Globus pallidus (tissue), 1 donor: ENCODE results near the gene RIC1.
A peak's percentile ranks its signal among the peaks of the same experiment; 100 is the strongest.
"Not testable (repeated sequence)": the region's sequence is repeated elsewhere in the genome, so short reads cannot be mapped to it uniquely, and the experiment has no call there.

Experiments used
- DNase-seq: peaks from one replicate; pipeline ENCODE4 v3.0.0-alpha.2; 2015; ENCODE audit warnings: low spot score

Gene RIC1

DNA sequence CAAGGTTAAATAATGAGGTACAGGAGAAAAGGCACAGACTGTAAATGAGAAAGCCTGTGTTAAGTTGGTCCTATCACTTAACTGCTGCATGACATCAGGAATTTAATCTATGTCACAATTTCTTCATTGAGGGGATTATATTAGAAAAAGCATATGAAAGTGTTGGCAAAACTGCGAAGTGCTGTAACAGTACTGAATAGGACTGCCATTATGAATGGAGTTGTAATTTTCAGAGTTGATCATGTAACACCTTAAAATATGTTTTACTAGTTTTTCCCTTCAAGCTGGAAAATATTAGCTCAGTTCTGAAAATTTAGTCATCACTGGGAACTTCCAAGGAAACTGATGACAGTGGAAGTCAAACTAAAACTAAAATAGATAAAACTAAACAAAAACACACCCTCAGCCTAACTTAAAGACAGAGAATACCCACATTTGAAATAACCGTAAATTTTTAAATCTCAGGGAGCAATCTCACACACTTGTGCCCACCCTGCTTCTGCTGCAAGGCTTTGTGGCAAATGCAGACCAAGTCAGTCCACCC is 158.9 kb downstream of the RIC1 start:
- no peak for DNase-seq

- no peak for DNase-seq
Observed at GRCh38 chr9:5789489-5789888, 160.6 kb downstream of the RIC1 start.

DNA sequence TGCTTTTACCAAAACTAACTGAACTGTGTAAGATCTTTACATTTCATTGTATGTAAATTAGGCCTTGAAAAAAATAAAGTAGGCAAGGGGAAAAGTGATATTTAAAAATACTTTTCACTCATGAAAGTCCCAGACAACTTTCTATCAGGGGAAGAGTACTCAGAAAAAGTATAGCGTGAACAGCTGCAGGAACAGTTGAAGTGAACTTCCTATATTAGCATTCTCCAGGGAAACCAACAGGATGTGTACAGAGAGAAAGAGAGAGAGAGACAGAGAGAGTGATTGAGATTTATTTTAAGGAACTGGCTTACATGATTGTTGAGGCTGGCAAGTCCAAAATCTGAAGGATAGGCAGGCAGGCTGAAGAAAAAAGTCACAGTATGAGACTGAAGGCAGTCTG is 162.0 kb downstream of the RIC1 start:
- DNase-seq, result no peak

DNA sequence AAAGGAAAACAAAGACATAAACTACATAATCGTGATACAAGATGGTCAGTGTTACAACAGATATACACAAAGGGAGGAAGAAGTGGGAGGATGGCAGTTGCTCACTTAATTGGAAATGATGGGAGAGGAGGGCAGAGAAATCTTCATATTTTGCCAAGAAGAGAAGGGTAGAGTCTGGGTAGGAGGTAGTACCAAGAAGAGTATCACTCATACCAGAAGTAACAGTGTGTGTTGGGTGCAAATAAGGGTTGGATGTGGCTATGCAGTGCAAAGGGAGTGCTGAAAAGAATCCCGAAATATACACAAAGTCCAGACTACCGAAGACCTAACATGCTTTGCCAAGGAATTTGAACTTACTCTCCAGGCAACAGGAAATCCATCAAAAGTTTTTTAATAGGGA is 163.0 kb downstream of the RIC1 start:
- DNase-seq, result no peak

DNA sequence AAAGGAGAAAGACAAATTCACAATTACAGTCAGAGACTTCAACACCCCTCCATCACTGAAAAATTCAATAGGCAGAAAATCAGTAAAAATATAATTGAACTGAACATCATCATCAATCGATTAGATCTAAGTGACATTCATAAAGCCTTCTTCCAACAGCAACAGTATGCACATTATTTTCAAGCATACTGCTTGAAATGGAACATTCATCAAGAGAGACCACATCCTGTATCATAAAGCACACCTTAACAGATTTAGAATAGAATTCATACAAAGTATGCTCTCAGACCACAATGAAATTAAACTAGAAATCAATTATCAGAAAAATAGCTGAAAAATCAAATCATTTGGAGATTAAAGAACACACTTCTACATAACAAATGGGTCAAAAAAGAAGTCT is 164.9 kb downstream of the RIC1 start:
- no peak for DNase-seq

DNA sequence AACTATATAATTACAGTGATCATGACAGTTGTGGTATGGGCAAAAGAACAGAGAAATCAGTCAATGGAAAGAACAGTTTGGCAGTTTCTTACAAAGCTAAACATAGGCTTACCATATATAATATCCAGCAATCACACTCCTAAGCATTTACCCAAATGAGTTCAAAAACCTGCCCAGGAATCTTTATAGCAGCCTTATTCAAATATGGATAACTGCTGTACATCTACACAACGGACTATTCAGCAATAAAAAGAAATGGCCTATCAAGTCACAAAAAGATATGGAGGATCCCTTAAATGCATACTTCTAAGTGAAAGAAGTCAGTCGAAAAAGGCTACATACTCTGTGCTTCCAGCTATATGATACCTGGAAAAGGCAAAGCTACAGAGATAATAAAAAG is 167.4 kb downstream of the RIC1 start:
- DNase-seq, result no peak

DNA sequence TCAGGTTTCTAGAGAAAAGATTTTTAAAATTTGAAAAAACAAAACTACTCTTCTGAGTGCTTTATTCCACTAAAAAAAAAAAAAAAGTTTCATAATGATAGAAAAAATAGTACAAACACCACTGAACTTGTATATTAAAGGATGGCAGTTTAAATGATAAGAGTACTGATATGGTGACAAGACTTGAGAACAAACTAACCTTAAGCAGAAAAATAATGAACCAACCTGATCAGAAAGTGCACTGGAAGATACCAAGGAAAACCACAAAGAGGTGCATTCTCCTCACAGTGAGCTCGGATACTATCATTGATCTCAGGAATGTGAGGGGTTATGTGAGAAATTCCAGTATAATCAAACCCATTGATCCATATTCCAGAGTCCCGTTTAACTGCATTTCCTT is 169.7 kb downstream of the RIC1 start:
- DNase-seq, result no peak

DNA sequence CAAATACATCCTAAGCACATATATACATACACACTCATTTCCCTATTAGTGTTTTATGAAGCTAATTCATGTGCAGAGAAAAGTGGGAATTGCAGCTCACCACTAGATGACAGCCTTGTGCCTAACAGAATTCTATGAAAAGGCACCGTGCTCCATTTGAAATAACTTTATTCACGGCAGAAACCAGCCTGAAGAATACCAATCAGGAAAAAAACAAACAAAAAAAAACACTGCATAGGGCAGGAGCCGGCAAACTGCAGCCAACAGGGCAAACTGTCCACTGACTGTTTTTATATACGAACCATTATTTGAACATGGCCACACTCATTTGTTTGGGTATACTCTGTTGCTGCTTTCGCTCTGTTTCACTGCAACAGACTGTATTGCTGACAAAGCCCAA is 170.4 kb downstream of the RIC1 start:
- DNase-seq, result peak; percentile 74

DNA sequence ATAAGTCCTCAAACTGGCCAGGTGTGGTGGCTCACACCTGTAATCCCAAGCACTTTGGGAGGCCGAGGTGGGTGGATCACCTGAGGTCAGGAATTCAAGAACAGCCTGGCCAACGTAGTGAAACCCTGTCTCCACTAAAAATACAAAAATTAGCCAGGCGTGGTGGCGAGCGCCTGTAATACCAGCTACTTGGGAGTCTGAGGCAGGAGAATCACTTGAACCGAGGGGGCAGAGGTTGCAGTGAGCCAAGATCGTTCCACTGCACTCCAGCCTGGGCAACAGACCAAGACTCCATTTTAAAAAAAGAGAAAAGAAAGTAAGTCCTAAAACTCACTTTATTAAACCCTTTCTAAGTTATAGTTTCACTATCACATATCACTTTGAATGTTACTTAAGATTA is 171.5 kb downstream of the RIC1 start:
- not testable (repeated sequence) for DNase-seq

- no peak for DNase-seq
Observed at GRCh38 chr9:5800969-5801738, 172.2 kb downstream of the RIC1 start.

DNA sequence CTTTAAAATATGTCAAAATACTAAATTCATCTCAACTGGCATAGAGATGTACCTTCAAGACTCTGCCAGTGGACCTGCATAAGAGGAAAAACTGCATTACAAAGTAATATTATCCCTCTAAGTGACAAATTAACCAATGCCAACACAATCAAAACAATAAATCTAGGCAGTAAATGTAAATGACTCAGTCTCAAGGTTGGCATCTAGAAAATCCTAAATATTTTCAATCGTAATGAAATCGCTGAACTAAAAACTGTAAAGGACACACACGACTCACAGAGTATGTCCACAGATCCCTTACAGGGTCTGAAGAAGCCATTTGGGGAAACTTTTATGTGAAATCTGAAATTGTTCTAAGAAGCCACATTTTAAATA is 172.8 kb downstream of the RIC1 start:
- no peak for DNase-seq

GRCh38 chr9:5805478-5805877 is 176.6 kb downstream of the RIC1 start:
- no peak for DNase-seq

- DNase-seq, result no peak
Observed at GRCh38 chr9:5811751-5812150, 182.8 kb downstream of the RIC1 start.

GRCh38 chr9:5813824-5814223 is 184.9 kb downstream of the RIC1 start:
- DNase-seq, result no peak

DNA sequence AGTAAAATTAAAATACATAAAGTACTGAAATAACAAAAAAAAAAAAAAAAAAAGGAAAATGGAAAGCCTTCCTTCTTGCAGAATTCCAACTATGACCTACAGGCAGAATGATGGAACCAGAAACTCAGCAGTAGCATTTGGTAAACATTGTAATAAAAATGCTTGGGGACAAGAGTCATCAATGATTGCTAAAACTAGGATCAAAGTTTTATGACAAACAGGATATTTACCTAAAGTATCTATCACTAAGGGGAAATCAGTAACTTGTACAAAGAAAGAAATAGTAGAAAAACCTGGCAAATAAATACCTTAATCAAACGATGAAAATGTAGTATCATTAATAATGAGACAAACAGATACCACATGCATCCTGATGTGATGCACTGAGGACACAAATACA is 186.6 kb downstream of the RIC1 start:
- no peak for DNase-seq

DNA sequence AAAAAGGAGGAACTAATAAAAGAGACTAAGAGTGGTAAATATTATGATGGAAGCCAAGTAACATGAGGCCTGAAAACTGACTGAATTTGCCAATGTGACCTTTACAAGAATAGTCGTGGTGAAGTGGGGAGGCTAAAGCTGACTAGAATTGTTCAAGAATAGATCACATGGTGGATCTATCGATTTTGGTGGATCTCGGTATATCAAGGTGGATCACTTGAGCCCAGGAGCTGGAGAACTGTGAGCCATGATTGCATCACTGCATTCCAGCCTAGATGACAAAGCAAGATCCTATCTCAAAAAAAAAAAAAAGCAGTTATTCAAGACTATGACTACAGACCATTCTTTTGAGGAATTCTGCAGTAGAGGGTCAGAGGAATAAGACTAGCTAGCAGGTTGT is 189.0 kb downstream of the RIC1 start:
- no peak for DNase-seq

DNA sequence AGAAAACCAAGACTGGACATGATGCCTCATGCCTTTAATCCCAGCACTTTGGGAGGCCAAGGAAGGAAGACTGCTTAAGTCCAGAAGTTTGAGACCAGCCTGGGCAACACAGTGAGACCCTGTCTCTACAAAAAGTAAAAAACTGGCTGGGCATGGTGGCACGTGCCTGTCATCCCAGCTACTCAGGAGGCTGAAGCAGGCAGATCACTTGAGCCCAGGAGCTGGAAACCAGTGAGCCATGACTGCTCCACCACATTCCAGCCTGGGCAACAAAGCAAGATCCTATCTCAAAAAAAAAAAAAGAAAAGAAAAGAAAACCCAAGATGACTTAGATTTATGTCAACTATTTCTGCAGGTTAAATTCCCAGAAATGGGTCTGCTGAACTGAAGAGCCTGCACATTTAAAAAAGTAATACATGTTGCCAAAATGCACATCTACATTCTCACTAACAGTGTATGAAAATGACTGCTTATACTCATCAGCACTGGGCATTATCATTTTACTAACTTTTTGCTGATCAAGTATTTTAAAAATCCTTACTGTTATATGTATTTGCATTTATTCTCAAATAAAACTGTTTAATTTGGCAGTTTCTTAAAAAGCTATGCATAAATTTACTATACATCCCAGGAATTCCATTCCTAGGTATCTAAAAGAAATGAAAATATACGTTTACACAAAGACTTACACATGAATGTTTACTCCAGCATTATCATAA is 189.7 kb downstream of the RIC1 start:
- no peak for DNase-seq

DNA sequence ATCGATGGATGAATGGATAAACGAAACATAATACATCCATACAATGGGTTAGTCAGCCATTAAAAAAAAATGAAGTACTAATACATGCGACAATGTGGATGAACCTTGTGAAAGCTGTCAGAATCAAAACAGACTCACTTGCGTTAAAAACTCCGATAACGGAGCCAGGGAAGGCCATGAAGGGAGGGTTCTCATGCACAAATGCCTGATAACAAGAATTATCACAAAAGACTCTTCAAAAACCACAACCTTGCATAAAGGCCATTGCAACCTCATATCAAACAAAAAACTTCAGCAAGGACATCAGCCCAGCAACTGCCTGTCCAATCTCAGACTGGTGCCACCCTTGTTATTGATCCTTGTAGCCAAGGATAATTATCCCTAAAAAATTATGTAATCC is 190.3 kb downstream of the RIC1 start:
- DNase-seq, result no peak

DNA sequence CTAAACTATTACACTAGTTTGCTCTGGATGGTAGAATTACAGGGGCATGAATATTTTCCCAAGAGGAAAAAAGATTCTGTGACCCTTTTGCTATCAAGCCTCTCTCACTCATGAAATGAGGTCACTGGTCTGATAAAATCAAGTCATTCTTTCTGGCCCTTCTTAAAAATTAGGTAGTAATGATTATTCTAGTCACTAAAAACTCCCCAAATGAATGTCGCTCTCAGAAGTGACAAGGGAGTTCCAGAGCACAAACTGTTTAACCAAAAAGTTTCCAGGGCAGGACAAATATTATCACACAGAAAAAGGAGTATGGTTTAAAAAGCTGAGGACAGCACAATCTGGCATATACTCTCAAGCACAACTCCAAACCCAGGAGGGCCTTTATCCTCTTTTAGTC is 191.5 kb downstream of the RIC1 start:
- no peak for DNase-seq

- peak; percentile 68 for DNase-seq
Observed at GRCh38 chr9:5825223-5825622, 196.3 kb downstream of the RIC1 start.
